ENCODE measurements around the gene PCMT1. TPM values are rescaled to one million over a fixed set of nuclear protein-coding genes. Genes with fewer than 3 reads are reported as not detected.
"Not testable (repeated sequence)": the region's sequence is repeated elsewhere in the genome, so short reads cannot be mapped to it uniquely, and the experiment has no call there.

PCMT1 gene
- total RNA-seq, 1 donor, result 117 TPM

GRCh38 chr6:149852881-149853280, 103.3 kb downstream of the PCMT1 start:
- DNase-seq (ENCODE audit: low read depth), result no peak
- TF ChIP-seq CTCF (IDR thresholded peaks at IDR 0.05; ENCODE audit: insufficient read depth, low read length), result no peak
- no peak overlapping the region for H3K4me3 ChIP-seq (ENCODE audit: low read depth, low read length)

DNA sequence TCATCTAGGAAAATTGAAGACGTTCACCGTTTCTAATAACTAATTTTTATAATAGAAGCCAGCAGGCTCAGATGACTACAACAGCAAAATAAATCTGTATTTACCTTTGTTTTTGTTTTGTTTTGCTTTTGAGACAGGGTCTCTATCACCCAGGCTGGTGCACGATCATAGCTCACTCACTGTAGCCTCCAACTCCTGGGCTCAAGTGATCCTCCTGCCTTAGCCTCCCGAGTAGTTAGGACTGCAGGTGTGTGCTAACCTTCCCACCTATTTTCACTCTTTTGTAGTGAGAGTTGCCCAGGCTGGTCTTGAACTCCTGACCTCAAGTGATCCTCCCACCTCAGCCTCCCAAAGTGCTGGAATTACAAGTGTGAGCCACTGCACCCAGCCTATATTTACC, 104.5 kb downstream of the PCMT1 start:
- not testable (repeated sequence) for DNase-seq (ENCODE audit: low read depth); H3K4me3 ChIP-seq (ENCODE audit: low read depth, low read length)

DNA sequence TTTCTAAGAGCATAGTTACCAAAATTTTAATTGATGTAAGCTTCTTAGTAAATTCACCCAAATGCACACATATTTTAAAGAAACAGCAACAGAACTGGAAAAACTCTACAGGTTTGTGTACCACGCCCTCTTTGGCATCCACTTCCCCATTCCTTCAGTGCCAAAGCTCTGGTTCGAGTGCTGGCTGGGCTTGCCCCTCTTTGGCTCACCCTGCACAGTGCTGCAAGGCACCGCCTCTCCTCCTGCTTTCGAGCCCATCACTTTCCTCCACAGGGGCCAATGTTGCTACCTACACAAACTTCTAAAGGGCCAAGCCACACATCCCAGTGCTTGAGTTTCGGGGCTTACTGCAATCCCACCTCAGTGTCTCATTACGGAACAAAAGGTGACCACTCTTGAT, 105.0 kb downstream of the PCMT1 start:
- peak; percentile 65 for DNase-seq (ENCODE audit: low read depth)
- peak overlapping the region; percentile 7 for H3K4me3 ChIP-seq (ENCODE audit: low read depth, low read length)
- TF ChIP-seq CTCF (IDR thresholded peaks at IDR 0.05; ENCODE audit: insufficient read depth, low read length), result no peak

DNA sequence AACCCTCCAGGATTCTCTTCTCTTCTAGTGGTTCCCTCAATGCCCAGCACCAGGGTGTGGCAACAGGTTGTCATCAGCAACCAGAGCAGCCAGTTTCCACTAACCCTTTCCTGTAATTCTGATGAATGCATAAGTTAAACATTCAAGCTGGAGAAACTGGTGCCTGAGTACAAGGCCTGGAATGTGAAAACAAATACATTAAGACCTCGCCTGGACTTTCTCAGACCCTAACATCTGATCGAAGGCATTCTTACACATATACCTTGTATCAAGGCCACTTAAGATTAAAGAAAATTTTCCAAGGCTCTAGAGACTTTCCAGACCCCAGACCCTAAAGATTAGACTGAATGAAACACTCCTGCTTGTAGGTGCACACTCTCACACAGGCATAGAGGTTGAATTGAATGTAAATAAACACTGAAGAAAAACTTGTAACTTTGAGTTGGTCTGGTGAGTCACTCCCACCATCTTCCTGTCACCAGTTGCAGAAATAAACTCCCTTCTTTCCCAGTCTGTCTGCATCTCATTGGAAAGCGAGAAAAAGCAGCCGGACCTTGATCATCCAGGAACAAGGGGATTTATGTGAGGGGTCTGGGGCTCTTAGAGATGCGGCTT, 105.6 kb downstream of the PCMT1 start:
- no peak for TF ChIP-seq CTCF (IDR thresholded peaks at IDR 0.05; ENCODE audit: insufficient read depth, low read length)
- peak overlapping the region; percentile 51 for H3K4me3 ChIP-seq (ENCODE audit: low read depth, low read length)
- DNase-seq (ENCODE audit: low read depth), result peak; percentile 88

GRCh38 chr6:149855741-149856140, 106.2 kb downstream of the PCMT1 start:
- TF ChIP-seq CTCF (IDR thresholded peaks at IDR 0.05; ENCODE audit: insufficient read depth, low read length), result no peak
- DNase-seq (ENCODE audit: low read depth), result no peak
- H3K4me3 ChIP-seq (ENCODE audit: low read depth, low read length), result peak overlapping the region; percentile 51

DNA sequence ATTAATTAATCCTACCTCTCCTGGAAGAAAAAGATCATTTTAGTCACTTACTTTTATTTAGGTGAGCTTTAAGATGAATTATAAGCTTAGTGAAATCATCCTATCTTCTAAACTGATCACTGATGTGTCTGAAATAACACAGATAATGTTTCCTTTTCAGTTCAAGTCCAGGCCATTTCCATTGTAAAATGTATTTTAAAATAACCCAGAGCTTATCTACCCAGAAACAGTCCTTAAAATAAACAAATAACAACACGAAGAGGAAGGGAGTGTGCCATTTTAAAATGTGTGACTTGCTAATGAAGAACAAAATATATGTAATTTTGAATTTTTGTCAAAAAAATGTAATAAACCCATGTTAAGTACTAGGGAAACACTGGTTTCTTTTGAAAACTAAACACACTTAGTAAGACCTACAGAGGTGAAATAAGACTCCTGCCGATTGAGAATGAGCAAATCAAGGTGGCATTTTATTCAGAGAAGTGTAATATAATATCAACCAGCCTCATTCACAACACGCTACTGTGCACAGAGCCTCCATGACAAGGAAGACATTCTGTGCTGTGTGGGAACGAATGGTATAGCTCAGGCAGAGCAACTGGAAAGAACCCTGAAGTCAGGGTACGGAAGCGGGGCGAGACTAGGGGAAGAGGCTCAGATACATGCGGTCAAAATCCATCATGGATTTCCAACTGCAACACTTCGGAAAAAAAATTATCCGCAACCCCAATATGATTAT, 106.9 kb downstream of the PCMT1 start:
- H3K4me3 ChIP-seq (ENCODE audit: low read depth, low read length), result peak overlapping the region; percentile 51

More for the DNA sequence above, 106.9 kb downstream of the PCMT1 start:
- no peak for TF ChIP-seq CTCF (IDR thresholded peaks at IDR 0.05; ENCODE audit: insufficient read depth, low read length)
- no peak for DNase-seq (ENCODE audit: low read depth)
